RWPE2 (cell line): ENCODE data around the gene AP2A1.

Source experiments
- ATAC-seq: fragments of 200-7000 bp; cut with Tn5 transposase; 3 replicates; pipeline ENCODE4 v1.9.1; 2021; ENCODE audit warnings: low read depth
- DNase-seq: peaks from one replicate; pipeline ENCODE4 v3.0.0-alpha.2; 2020; ENCODE audit warnings: low spot score
- H3K27ac ChIP-seq: fragments of 450-650 bp; 2 replicates; pipeline ENCODE4 v1.5.1; 2017; ENCODE audit warnings: mild to moderate bottlenecking; ENCODE audit not compliant: poor library complexity, severe bottlenecking
- H3K27me3 ChIP-seq: fragments of 250-450 bp; sonication (Bioruptor Pico); 2 replicates; pipeline ENCODE4 v1.5.1; 2021; ENCODE audit warnings: mild to moderate bottlenecking, moderate library complexity; ENCODE audit not compliant: insufficient read depth, poor library complexity, severe bottlenecking
- H3K36me3 ChIP-seq: fragments of 250-450 bp; sonication (Bioruptor Pico); 2 replicates; pipeline ENCODE4 v1.5.1; 2020; ENCODE audit warnings: low read depth, mild to moderate bottlenecking, moderate library complexity
- H3K4me1 ChIP-seq: fragments of 250-450 bp; sonication (Bioruptor Pico); 2 replicates; pipeline ENCODE4 v1.5.1; 2021; ENCODE audit warnings: mild to moderate bottlenecking, moderate library complexity; ENCODE audit not compliant: insufficient read depth, poor library complexity, severe bottlenecking
- H3K4me3 ChIP-seq: fragments of 250-450 bp; sonication (Bioruptor Pico); 2 replicates; pipeline ENCODE4 v1.5.1; 2021; ENCODE audit warnings: mild to moderate bottlenecking, moderate library complexity; ENCODE audit not compliant: severe bottlenecking
- H3K9me3 ChIP-seq: fragments of 250-450 bp; sonication (Bioruptor Pico); 2 replicates; pipeline ENCODE4 v1.5.1; 2021; ENCODE audit warnings: mild to moderate bottlenecking, moderate library complexity; ENCODE audit not compliant: severe bottlenecking
- TF ChIP-seq, protein P1 (sequence below): fragments of 450-650 bp; IDR thresholded peaks from one replicate; pipeline ENCODE4 v1.5.1; 2017; ENCODE audit warnings: mild to moderate bottlenecking, moderate library complexity; ENCODE audit not compliant: poor library complexity, severe bottlenecking

The AP2A1 gene

DNA sequence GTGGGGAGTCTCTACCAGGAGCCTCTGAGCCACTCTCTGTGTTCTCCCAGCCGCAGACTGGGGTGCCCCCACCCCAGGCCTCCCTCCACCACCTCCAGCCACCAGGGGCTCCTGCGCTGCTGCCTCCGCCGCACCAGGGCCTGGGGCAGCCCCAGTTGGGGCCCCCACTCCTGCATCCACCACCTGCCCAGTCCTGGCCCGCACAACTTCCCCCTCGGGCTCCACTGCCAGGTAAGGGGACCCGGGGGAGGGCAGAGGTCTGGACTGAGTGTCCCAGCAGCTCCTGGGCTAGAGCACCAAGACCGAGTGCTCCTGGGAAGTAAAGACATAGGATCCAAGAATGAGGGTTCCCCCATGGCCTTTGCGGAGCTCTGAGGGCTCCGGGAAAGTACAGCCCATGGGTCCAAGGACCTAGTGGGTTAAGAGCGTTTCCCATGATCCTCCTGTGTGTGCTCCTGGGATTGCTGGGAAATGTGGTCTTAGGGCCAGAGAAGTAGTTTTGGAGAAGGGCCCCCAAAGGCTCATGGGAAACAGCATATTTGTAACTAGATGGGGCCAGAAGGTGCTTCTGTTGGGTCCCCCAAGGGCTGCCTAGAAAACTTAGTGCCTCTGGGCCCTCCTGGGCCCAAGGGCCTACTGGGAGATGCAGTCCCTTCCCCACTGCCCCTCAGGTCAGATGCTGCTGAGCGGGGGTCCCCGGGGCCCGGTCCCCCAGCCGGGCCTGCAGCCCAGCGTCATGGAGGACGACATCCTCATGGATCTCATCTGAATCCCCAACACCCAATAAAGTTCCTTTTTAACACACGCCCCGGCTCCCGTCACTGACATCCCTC, 69.6 kb downstream of the AP2A1 start:
- DNase-seq, result no peak
- Histone ChIP-seq H3K27me3 (no peaks in the 10 kb centered on the region), H3K4me3 (no peak overlapping the region), H3K27ac (no peak overlapping the region), H3K9me3 (no peaks in the 10 kb centered on the region), H3K36me3 (peaks cover 62% of the 10 kb centered on the region), H3K4me1 (no peaks in the 10 kb centered on the region)
- TF ChIP-seq, protein P1, sequence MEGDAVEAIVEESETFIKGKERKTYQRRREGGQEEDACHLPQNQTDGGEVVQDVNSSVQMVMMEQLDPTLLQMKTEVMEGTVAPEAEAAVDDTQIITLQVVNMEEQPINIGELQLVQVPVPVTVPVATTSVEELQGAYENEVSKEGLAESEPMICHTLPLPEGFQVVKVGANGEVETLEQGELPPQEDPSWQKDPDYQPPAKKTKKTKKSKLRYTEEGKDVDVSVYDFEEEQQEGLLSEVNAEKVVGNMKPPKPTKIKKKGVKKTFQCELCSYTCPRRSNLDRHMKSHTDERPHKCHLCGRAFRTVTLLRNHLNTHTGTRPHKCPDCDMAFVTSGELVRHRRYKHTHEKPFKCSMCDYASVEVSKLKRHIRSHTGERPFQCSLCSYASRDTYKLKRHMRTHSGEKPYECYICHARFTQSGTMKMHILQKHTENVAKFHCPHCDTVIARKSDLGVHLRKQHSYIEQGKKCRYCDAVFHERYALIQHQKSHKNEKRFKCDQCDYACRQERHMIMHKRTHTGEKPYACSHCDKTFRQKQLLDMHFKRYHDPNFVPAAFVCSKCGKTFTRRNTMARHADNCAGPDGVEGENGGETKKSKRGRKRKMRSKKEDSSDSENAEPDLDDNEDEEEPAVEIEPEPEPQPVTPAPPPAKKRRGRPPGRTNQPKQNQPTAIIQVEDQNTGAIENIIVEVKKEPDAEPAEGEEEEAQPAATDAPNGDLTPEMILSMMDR, result no peak
- ATAC-seq, result no peak

DNA sequence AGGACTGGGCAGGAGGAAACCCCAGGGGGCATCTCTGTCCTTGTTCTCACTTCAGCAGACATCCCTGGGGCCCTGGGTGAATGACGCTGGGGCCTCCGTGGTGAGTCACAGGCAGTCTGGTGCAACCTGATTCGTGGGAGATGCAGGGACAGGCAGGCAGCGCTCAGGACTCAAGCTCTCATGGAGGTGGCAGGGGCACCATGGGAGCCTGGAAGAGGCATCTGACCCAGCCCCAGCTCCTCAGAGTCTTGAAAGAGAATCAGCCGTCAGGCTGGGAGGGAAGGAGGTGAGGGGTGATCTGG, 70.2 kb downstream of the AP2A1 start:
- Histone ChIP-seq H3K36me3 (peaks cover 61% of the 10 kb centered on the region), H3K9me3 (no peaks in the 10 kb centered on the region), H3K4me3 (no peak overlapping the region), H3K27ac (no peak overlapping the region), H3K27me3 (no peaks in the 10 kb centered on the region), H3K4me1 (no peaks in the 10 kb centered on the region)
- ATAC-seq (peak; percentile 41; the same call in 1 of the 3 replicates), DNase-seq (no peak)
- TF ChIP-seq, protein P1, result no peak

DNA sequence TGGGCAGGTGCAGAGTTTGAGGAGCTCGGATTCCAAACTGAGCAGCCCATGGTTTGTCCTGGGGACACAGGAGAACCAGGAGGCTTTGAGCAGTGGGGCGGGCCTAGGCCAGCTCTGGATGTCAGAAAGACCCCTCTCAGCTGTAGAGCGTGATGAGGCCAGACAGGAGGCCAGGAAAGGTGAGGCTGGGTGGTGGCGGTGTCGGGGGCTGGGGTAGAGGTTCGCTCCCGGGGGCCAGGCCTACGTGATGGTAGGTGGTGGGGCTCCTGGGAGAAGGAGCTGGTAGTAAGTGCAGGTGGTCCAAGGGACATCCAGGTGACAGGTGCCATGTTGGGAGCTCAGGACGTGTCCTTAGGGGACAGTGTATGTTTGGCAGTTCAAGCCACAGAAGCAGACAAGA, 70.6 kb downstream of the AP2A1 start:
- Histone ChIP-seq H3K27me3 (no peaks in the 10 kb centered on the region), H3K4me1 (no peaks in the 10 kb centered on the region)

DNA sequence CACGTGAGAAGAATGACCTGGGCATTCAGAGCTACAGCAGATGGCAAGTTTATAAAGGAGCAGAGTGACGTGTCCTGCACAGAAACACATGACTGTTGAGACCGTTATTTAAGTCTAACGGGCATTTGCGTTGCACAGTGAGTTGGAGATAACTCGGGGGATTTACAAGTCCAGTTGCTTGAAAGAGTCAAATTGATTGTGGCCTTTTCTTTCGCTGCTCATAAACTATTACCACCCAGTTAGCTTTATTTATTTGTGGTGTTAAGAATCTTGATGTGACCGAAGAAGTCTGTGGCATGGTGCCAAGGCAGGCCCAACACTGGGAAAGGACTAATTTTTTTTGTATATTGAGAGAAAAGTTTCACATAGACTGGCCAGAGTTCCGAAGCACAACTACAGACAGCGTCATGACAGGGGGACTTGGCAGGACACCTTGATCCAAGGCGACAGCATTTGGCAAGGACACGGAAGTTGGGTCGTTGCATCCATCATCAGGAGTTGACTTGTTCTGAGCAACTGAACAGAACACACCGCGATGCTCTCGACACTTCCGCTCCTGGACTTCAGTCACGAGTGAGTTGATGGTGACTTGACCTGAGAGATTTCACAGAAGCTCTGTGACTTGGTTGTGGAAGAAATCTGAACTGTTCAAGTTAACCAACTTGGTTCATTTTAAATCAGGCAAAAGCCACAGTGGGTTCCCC, 72.2 kb downstream of the AP2A1 start:
- TF ChIP-seq, protein P1, result no peak
- no peak overlapping the region for H3K27ac ChIP-seq
- DNase-seq (no peak), ATAC-seq (no peak)
- H3K36me3 ChIP-seq, result peaks cover 45% of the 10 kb centered on the region
- no peaks in the 10 kb centered on the region for H3K4me1 ChIP-seq
- H3K27me3 ChIP-seq, result no peaks in the 10 kb centered on the region
- no peaks in the 10 kb centered on the region for H3K9me3 ChIP-seq
- no peak overlapping the region for H3K4me3 ChIP-seq

More for the DNA sequence above, 70.6 kb downstream of the AP2A1 start:
- DNase-seq (no peak), ATAC-seq (no peak)
- no peak overlapping the region for H3K4me3 ChIP-seq
- no peak overlapping the region for H3K27ac ChIP-seq
- peaks cover 57% of the 10 kb centered on the region for H3K36me3 ChIP-seq
- TF ChIP-seq, protein P1, result no peak
- H3K9me3 ChIP-seq, result no peaks in the 10 kb centered on the region

DNA sequence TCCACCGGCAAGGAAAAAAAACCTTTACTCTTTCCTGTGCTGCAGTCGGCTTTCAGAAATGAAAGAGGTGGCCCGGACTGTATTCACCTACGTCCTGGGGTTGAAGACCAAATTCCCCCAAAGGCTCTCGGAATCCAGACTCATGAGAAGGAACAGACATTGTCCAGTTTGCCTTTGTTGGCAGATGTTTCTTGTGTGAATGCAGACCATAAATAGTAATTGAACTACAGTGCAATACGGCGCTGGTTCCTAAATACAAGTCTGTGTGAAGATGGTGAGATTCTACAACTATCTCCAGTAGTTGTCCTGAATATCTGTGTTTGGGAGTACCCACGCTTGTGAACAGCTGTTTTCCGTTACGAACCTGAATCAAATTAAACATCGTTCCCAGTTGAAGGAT, 72.9 kb downstream of the AP2A1 start:
- H3K4me3 ChIP-seq, result no peak overlapping the region
- H3K36me3 ChIP-seq, result peaks cover 42% of the 10 kb centered on the region
- DNase-seq (no peak), ATAC-seq (no peak)
- TF ChIP-seq, protein P1, result no peak
- no peaks in the 10 kb centered on the region for H3K9me3 ChIP-seq
- H3K4me1 ChIP-seq, result no peaks in the 10 kb centered on the region
- H3K27ac ChIP-seq, result no peak overlapping the region
- no peaks in the 10 kb centered on the region for H3K27me3 ChIP-seq
